A549 treated with Hydrocortisone at 1 μM for 4 hours (cell line): ENCODE results near the gene CFH. TPM values are rescaled to one million over a fixed set of nuclear protein-coding genes. Genes with fewer than 3 reads are reported as not detected.

Experiments
- total RNA-seq: library from RNA; stranded (reverse); fragments of 200-300 nt; extraction: Qiagen RNA extraction; gene quantifications from 5 replicates; pipeline ENCODE4 v1.2.3, GENCODE V29; 2022

The CFH gene
- 4.3 to 5.1 TPM (median 4.4 TPM) in 5 replicates for total RNA-seq

GRCh38 chr1:196651637-196652215 lies at the start of gene CFH:
Gene CFH (plus strand): TSS chr1:196652043. CDS start chr1:196652118, 75 bp downstream.

GRCh38 chr1:196608390-196609369 lies 43.2 kb upstream of the CFH start, which contains the start of gene KCNT2:
Gene KCNT2 (minus strand): TSS chr1:196608440. CDS start chr1:196608309, 131 bp downstream.

GRCh38 chr1:196774603-196775002 lies 122.8 kb downstream of the CFH start, which contains the start of gene CFHR3:
Gene CFHR3 (plus strand): TSS chr1:196774840. CDS start chr1:196774887, 47 bp downstream.

Other genes starting within 250 kb of the CFH start
- 0.02 to 0.07 TPM (median 0.05 TPM) in 4 of 5 replicates, not detected in the other for gene KCNT2, start 43.6 kb upstream of the CFH start, total RNA-seq
- 0.16 to 0.22 TPM (median 0.20 TPM) in 4 of 5 replicates, not detected in the other for gene CFHR3, start 122.8 kb downstream of the CFH start, total RNA-seq
- 0.13 to 0.22 TPM (median 0.17 TPM) in 5 replicates for gene CFHR1, start 167.7 kb downstream of the CFH start, total RNA-seq
- not detected in 5 replicates for gene CFHR4, start 236.0 kb downstream of the CFH start, total RNA-seq